Muscle of back (tissue), 11 donors: ENCODE data around the gene PNKD. TPM values are rescaled to one million over a fixed set of nuclear protein-coding genes. Genes with fewer than 3 reads are reported as not detected.

Experiments used
- DNase-seq, 3 donors: peaks; one replicate each; pipeline versions ENCODE4 v3.0.0 to v3.0.0-alpha.2; 2013
- polyA plus RNA-seq, 10 donors: library from polyadenylated mRNA; unstranded; fragments of 120-200 nt; gene quantifications; one replicate each; pipeline ENCODE4 v1.2.1, GENCODE V29; 2013; ENCODE audit not compliant: insufficient read length in 10 of 10

The PNKD gene
- polyA plus RNA-seq, 10 donors: 40.3 to 56.1 (median 44.9) TPM

DNA sequence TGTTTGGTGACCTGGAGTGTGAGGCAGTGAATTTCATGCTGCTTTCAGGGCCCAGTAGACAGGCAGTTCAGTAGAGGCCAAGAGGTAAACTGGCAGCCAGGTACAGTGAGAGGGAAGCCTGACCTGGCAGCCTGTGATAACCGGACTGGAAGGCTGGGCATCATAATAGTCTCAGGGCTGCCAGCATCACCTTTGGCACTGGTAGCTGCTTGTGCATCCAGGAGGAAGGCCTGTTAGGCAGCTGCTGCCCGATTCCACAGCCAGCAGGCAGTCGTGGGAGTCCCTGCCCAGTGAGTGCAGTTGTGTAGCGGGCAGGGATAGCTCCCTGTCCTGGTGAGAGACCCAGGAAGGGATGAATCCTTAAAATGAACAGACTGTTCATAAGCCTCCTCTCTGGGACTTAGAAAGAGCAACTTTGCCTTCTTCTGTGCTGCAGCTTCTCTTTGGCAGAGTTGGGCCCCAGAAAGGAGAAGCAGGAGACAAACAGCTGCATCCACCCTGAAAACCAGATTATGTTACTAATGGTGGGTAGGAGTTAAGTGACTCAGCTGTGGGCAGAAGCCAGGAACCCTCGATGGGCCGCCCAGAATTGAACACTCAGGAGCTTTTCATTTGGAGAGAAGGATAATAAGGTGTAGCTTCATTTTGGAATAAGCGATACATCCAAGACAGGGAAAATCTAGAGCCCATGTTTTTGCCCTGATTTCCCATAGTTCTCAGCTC is 17.6 kb upstream of the PNKD start:
- DNase-seq: peak in 1 of 3 donors; percentile 35

DNA sequence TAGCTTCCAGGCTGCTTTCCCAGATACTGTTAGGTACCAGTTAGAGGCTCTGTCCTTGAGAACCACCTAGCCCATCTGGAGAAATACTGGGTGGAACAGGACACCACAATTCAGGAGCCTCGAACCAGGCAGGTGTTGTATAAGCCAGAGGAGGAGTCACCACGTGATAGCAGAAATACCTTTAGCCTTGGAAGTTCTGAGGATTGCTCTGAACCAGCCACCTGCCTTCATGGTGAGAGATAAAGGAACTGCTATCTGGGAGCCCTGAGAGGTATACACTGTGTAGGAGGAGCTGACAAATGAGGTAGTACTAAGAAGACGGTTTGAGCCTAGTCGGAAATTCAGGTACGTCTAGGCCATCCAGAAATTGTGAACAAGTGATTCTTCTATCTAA is 17.1 kb upstream of the PNKD start:
- DNase-seq: no peak

DNA sequence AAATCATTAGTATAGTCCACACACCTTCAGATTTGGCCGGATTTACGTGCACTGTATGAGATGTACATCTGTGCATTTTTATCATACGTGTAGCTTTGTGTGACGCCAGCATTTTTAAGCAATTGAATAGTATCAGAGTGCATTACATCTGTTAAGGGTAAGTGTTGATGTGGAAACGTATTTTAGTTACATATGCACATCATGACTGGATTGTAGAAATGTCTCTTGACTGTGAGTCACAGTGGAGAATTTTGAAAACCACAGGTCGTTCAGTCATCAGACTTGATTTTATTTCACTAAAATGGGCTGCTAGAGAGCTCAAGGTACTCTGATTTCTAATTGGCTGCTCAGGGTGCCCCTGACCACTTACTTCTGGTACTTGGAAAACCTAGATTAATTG is 14.9 kb upstream of the PNKD start:
- no peak for DNase-seq

DNA sequence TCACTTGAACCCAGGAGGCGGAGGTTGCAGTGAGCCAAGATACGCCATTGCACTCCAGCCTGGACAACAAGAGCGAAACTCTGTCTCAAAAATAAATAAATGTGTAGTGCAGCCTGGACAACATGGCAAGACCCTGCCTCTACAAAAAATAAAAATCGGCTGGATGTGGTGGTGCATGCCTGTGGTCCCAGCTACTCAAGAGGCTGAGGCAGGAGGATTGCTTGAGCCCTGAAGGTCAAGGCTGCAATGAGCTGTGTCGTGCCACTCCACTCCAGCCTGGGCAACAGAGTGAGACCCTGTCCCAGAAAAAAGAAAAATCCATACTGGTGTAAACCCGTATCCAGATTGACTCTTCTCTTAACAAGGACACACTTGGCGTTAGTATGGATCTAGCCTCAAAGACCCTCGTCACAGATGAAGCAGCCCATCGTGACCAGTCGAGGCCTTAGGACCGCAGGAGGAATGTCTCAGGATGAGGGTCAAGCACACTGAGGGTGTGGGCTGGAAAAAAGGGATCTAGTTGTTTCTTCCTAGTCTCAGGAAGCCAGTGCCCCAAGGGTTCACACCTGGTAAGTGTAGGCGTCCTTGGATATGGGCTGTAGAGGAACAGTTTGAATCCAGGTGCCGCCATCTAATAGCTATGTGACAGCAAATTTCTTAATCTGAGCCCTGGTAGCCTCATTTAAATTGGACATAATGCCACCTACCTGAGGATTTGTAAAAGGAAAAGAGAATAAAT is 13.5 kb upstream of the PNKD start:
- DNase-seq: no peak

DNA sequence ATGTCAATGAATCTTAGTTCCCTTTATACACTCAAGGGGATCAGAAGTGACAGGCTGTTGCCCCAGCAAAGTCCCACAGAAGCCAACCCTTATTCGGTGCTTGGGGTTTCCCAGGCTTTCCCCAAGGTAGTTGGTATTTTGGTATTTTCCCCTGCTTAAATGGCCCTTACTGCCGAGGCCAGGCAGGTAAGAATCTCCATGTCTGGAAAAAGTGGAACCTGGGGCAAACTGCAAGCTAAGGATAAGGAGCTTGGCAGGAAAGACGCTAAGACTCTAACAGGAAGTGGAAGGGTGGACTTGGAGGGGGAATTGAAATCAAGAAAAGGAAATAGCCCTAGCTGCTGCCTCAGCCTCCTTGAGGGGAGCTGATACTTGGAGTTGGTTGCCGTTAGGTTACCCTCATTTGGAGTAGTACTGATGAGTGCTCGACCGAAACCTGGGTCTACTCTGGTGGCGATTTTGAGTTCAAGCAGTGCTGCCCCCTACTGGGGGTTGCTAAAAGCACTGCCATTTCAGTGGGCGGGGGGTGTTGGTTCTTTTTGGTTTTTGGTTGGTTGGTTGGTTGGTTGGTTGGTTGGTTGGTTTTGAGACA is 12.8 kb upstream of the PNKD start:
- DNase-seq: peak in 1 of 3 donors; percentile 40

DNA sequence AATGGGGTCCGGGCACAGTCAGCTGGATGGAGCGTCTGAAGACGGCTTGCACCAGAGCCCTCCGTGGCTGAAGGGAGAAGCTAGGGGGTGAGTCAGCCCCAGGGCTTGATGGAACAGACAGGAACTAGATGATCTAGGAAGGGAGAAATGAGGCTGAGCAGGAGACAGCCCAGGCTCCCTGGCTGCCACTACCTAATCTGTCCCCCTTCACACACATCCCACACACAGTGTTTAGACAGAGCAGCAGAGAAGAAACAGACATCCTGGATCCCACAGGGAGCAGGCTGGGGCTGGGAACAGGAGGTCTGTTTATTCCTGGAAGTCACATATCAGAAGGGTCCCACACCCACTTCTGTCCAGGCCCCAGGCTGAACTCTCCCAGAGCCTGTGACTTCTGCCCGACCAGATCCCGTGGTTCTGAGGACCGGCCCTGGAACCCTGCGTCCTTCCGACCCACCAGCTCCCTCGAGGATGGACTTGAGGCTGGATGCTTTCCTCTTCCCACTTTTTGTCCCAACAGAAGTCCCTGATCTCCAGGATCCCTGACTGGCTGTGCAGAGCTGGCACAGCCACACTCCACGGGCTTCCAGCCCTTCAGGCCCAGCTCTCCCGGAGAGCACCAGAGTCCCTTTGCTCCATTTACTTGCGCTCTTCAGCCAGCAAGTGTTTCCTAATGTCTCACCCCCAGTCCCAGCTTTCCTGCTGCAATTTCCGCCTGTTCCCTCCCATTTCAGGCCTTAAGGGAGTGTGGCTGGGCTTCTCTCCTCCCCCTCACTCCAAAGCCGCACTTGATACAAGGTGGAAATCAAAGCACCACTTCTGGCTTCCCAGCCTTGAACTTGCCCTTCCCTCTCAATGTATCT is 11.0 kb upstream of the PNKD start:
- DNase-seq: peak in 1 of 3 donors; percentile 74

DNA sequence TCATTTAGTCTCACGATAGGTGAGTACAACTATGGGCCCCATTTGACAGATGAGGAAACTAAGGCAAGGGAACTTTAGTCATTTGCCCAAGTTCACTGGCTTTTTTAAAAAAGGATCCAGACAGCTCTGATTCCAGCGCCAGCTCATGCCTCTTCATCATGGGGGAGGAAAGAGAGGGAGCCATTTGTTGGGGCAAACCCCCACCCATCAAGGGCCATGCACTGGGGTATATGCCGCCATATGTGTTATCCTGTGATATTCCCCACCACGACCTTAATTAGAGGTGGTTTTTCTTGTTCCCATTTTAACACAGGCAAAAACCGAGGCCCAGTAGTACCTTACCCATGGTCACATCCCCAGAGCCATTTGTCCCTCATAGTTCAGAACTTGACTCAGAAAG is 10.2 kb upstream of the PNKD start:
- DNase-seq: no peak

DNA sequence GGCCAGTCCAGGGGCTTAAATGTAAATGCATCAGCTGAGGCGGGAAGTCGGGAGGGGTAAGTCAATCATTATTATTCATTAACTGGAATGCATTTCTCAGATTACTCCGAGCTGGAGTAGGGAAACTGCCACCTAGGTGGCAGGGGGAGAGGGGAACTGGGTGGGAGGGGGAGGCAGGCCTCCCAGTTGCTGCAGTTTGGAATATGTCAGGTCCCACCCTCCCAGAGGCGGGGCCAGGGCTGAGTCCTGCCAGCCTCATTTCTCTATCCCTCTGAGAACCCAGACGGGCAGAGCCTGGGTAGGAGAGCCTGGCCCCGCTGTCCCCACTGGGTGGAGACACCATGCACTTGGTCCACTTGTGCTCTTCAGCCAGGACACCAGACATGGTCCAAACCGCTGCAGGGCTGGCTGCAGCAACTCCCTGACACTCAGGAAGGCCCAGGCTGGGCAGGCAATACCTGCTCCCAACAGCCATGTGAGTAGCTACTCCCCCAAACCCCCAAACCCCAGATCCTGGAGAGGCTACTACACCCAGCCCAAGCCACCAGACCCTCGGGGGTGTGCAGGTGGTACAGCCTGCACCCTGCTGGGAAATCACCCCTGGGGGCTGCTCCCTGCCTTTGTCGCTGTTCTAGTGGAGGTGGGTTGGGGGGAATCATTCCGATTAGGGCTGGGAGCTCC is 9.4 kb upstream of the PNKD start, which contains the start of gene GPBAR1:
TSS of gene GPBAR1 (plus strand) at position 274 of the 681 bp plus-strand sequence. CDS start 1,710 bp downstream, outside the sequence.
- peak in 1 of 3 donors; percentile 33 for DNase-seq

DNA sequence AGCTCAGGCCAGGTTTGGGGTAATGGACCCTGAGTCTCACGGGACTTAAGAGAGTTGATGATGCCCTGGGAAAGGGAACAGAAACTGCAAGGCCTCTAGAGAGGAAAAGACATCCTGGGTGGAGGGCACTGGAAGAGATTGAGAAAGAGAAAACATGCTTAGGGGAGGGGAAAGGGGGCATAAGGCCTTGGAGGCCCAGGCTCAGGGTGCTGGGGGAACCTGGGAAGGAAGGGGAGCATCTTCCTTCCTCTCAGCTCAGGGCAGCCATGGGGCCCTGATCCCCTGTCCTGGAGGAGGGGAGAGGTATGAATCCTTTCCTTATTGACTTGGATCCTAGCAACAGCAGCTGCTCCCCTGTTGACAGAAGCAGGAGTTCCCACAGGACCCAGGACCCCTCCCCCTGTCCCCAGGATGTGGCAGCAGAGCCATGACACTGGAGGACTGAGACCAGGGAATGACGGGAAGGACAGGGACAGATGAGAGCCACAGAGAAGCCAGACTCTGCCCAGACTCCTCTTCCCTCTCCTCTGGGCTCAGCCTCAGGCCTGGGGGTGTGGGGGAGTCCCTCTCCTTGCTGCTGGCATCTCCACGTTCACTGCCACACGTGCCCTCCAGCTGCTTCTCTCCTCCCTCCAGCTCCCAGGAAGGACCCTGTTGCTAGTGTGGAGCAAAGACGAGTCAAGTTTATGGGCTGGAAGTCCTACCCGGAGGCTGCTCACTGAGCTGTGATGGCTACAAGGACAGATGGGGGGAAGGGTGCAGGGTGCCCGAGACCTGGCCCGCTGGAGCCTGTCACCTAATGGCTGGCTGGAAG is 8.7 kb upstream of the PNKD start:
- peak in 1 of 3 donors; percentile 48 for DNase-seq

DNA sequence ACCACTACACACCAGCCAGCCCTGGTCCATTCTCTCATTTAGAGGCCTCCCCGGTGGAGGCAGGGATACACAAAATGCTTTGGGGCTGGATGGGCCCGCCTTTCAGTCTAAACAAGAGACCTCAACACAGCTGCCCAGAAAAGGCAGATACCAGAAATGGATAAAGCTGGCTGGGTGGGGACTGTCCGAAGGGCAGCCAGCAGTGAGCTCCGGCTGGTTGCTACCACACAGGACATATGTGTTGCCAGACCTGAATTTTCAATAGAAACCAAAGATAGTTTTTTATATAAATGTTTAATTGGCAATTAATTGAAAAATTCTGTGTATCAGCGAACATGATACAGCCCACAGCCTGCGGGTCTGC is 8.1 kb upstream of the PNKD start:
- no peak for DNase-seq

DNA sequence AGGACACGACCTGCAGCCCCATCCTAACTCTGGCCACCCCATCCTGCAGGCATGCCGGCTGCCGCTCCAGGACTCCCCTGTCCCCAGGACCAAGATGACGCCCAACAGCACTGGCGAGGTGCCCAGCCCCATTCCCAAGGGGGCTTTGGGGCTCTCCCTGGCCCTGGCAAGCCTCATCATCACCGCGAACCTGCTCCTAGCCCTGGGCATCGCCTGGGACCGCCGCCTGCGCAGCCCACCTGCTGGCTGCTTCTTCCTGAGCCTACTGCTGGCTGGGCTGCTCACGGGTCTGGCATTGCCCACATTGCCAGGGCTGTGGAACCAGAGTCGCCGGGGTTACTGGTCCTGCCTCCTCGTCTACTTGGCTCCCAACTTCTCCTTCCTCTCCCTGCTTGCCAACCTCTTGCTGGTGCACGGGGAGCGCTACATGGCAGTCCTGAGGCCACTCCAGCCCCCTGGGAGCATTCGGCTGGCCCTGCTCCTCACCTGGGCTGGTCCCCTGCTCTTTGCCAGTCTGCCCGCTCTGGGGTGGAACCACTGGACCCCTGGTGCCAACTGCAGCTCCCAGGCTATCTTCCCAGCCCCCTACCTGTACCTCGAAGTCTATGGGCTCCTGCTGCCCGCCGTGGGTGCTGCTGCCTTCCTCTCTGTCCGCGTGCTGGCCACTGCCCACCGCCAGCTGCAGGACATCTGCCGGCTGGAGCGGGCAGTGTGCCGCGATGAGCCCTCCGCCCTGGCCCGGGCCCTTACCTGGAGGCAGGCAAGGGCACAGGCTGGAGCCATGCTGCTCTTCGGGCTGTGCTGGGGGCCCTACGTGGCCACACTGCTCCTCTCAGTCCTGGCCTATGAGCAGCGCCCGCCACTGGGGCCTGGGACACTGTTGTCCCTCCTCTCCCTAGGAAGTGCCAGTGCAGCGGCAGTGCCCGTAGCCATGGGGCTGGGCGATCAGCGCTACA is 7.4 kb upstream of the PNKD start:
- no peak for DNase-seq

DNA sequence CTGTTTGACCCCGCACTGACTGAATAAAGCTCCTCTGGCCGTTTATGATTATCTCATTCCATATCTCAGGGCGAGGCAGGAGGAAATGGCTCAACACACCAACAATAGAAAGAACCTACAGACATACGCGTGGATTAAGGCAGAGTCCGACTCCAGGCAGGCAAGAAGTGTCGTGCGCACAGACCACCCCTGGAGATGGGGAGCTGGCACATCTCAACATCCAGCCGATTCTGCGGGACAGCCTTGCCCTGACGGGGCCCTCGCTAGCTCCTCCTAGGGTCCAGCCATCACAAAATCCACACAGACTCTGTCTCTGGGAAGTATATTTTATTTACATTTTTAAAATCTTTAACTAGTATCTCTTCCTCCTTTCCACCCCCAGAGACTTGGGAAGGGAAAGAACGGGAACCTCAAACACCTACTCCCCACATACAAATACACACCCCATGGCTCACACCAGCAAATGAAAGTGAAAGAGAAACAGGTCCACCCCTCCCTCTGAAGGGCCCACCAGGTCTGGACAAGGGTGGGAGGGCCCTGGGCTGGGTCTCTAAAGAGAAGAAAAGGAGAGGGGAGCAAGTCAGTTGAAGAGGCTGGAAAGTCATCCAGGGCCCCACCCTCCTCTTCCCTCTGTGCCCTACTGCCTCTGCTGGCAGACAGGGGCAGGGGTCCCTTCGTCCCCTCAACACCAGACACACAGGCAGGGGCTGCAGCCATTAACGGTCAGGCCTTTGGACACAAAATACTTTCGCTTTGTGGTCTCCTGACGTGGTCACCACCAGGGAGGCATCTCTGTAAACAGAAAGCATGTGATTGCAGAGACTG is 6.3 kb upstream of the PNKD start:
- DNase-seq: no peak

DNA sequence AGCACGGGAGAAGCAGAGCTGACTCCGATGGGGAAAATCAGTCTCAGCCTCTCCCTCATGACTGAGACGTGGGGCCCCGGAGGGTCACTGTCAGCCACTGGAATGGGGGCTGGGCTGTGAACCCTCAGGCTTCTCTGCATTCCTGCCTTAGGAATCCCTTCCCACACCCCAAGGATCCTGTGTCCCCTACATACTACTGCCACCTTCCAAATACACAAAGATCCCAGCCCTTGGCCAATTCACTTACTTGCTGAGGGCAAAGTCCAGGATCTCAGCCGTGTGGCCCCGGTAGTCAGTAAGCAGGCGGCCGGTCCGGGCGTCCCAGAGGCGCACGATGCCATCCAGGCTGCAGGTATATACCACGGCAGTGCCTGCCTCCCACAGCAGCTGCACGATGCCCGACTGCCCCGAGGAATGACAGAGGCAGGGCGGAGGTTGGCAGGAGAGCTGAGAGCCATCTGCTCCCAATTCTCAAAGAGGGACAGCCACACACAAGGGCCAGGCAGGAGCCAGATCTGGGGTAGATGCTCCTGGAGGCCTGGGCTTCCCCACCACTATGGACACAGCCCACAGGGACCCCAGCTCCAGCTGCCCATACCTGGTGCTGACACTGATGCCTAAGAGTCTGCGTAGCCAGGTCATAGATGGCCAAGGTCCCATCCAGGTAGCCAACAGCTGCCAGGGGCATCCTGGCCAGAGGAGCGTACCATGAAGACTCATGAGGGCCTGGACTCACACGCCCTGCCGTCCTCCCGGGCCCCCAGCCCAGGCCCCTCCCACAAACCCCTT is 5.4 kb upstream of the PNKD start:
- DNase-seq: no peak

DNA sequence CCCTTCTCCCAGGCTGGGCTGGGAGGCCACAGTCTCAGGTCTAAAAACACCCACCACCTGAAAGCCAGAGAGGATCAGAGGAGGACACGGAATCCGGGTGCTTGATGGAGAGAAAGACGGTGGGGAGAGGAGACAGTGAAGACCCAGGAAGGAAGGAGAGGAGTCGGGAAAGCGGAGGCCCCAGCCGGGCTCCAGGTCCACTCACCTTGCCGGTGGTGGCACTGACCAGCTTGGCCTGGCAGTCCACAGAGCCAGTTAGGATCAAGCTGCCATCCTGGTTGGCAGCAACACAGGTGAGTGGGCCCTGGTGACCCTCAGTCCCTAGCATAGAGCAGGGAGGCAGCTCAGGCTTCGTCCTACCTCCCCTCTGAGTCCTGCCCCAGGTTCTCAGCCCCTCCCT is 4.7 kb upstream of the PNKD start:
- DNase-seq: no peak

DNA sequence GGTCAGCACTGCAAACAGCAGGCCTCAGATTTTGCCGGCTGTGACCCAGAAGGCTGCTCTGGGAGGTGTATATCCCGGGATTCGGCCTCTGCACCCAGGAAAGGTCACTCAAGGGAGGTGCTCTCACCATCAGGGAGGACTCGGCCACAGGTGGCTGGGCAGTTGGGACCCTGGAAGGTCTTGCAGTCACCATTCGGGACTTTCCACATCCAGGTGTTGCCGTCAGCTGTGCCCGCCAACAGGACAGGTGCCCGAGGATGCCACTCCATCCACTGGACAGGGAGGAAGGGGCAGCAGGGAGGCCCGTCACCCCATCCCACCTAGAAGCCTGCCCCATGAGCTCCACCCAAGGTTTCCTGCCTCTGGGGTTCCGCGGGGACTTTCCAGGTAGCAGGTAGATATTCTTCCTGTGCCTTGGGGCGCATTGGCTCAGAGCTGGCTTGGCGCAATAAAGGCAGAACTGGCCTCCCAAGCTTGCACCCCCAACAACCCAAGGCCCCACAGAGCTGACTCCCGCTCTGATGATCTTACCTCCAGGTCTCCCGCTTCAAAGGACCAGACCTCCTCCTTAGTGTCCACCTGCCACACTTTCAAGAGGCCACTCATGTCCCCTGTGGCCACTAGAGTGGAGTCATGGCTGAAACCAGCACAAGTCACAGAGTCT is 3.9 kb upstream of the PNKD start:
- no peak for DNase-seq

DNA sequence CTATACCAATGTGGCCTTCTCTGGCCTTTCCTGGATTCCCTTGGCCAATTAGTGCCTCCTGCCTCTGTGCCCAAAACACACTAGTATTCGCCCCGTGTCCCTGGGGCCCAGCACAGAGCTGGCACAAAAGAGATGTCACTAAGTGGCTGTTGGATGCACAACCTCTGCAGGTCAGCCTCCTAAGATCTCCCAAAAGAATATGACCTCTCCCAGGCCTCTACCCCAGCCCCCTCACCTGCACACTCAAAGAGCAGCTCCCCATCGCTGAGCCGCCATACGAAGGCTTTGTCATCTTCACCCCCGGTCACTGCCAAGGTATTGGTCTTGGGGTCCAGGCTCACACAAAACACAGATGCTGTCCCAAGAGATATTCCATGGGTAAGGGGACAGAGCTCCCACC is 3.1 kb upstream of the PNKD start:
- no peak for DNase-seq
